K562 (cell line): Measurements from ENCODE around the gene CYP46A1. TPM values are rescaled to one million over a fixed set of nuclear protein-coding genes. Genes with fewer than 3 reads are reported as not detected.

Experiments
- GABPB1 ChIP-seq: sonication (generic); formaldehyde crosslinking; IDR thresholded peaks from 2 replicates; pipeline ENCODE4 v1.8.0; 2022; ENCODE audit warnings: mild to moderate bottlenecking, missing genetic modification reagents
- HSF4 ChIP-seq: fragments of 250-450 bp; sonication (Bioruptor Pico); IDR thresholded peaks from 2 replicates; pipeline ENCODE4 v2.1.2; 2022; ENCODE audit warnings: mild to moderate bottlenecking, moderate library complexity, borderline replicate concordance
- NR2C2 ChIP-seq, 2 experiments: fragments of 200-800 bp in 1 of 2; sonication (Bioruptor generic) in 1 of 2; sonication (generic) in 1 of 2; formaldehyde crosslinking in 1 of 2; IDR thresholded peaks; 2 replicates each; pipeline versions ENCODE4 v1.6.1 to v1.8.0; 2016 to 2022; ENCODE audit warnings: mild to moderate bottlenecking in 1 of 2, missing compliant biosample characterization in 1 of 2, missing genetic modification characterization in 1 of 2, missing genetic modification reagents in 1 of 2
- RFX7 ChIP-seq: fragments of 250-450 bp; sonication (Bioruptor Pico); IDR thresholded peaks from 2 replicates; pipeline ENCODE4 v1.5.1; 2021; ENCODE audit warnings: mild to moderate bottlenecking
- ZNF124 ChIP-seq: sonication (generic); formaldehyde crosslinking; IDR thresholded peaks from 2 replicates; pipeline ENCODE4 v1.8.1; 2022; ENCODE audit warnings: missing genetic modification reagents
- ZNF318 ChIP-seq, 2 experiments: fragments of 450-650 bp; IDR thresholded peaks; 2 replicates each; pipeline ENCODE4 v1.6.1; 2016; ENCODE audit warnings: mild to moderate bottlenecking in 2 of 2, borderline replicate concordance in 1 of 2, low read depth in 1 of 2, moderate library complexity in 1 of 2
- ZNF644 ChIP-seq: fragments of 200-800 bp; sonication (Bioruptor generic); IDR thresholded peaks from 2 replicates; pipeline ENCODE4 v1.6.1; 2016; ENCODE audit warnings: low read depth, missing genetic modification characterization, missing compliant biosample characterization
- polyA plus RNA-seq, 8 experiments: library from polyadenylated mRNA; depleted of rRNA in 4 of 8; stranded (reverse) in 5 of 8; unstranded in 3 of 8; fragments of >200 nt; fragmentation: Nextera tagmentation in 2 of 8; fragmentation: Illumina TruSeq in 1 of 8; extraction: Ambion mirVana in 2 of 8; extraction: Trizol in 1 of 8; gene quantifications; 2 replicates each; pipeline versions ENCODE4 v1.2.1 to v1.2.3, GENCODE V29; 2011 to 2014; ENCODE audit warnings: inconsistent platforms in 1 of 8, missing spikeins in 1 of 8
- total RNA-seq, 7 experiments: library from RNA; depleted of rRNA in 6 of 7; stranded (reverse); fragments of >200 nt in 6 of 7; fragmentation: Illumina TruSeq in 2 of 7; extraction: Trizol in 2 of 7; gene quantifications; 2 replicates each; pipeline versions ENCODE4 v1.2.1 to v1.2.3, GENCODE V29; 2011 to 2021; ENCODE audit warnings: low replicate concordance in 1 of 7

CYP46A1 gene
- total and polyA plus RNA-seq, 9 of the 15 experiments (the other 6 are each of a cell fraction or from before 2014, with no cell fraction given): not detected

- no peak for TF ChIP-seq ZNF318 (IDR thresholded peaks at IDR 0.05; ENCODE audit: borderline replicate concordance in 1 of 2, low read depth in 1 of 2)
- TF ChIP-seq HSF4 (CRISPR knock-in tag): no peak
- TF ChIP-seq GABPB1 (CRISPR knock-in tag): no peak
- TF ChIP-seq ZNF124: no peak
- TF ChIP-seq NR2C2 (CRISPR knock-in tag; IDR thresholded peaks at IDR 0.05): no peak
- TF ChIP-seq NR2C2 (tag; IDR thresholded peaks at IDR 0.05): no peak
- TF ChIP-seq ZNF644: no peak
- no peak for TF ChIP-seq RFX7 (CRISPR knock-in tag)
These were observed 47.6 kb upstream of the CYP46A1 start (continued) for GRCh38 chr14:99636487-99636886.
